H1 (cell line): Measurements from ENCODE around the gene ZNF488. TPM values are rescaled to one million over a fixed set of nuclear protein-coding genes. Genes with fewer than 3 reads are reported as not detected.

Source experiments
- CEBPB ChIP-seq: IDR thresholded peaks from 2 replicates; pipeline ENCODE4 v1.6.1; 2012; ENCODE audit warnings: low read depth, low read length
- CTCF ChIP-seq, 3 experiments: IDR thresholded peaks; 1 replicate in 2 of 3; 2 replicates in 1 of 3; pipeline versions ENCODE4 v1.5.1 to v1.6.1; 2011; ENCODE audit warnings: low read length in 3 of 3, mild to moderate bottlenecking in 3 of 3, inconsistent platforms in 2 of 3, low read depth in 1 of 3, moderate library complexity in 1 of 3; ENCODE audit not compliant: insufficient read depth in 1 of 3; ENCODE audit errors: control extremely low read depth in 1 of 3
- MAFK ChIP-seq: IDR thresholded peaks from 2 replicates; pipeline ENCODE4 v1.6.1; 2012; ENCODE audit warnings: low read depth, mild to moderate bottlenecking, improper control_type of control experiment, low read length
- SIX5 ChIP-seq: IDR thresholded peaks from 2 replicates; pipeline ENCODE4 v1.6.1; 2011; ENCODE audit warnings: mild to moderate bottlenecking, low read depth, low read length
- TAF1 ChIP-seq: IDR thresholded peaks from 2 replicates; pipeline ENCODE4 v1.6.1; 2011; ENCODE audit warnings: mild to moderate bottlenecking, low read depth, low read length
- TBP ChIP-seq: IDR thresholded peaks from 2 replicates; pipeline ENCODE4 v1.6.1; 2011; ENCODE audit warnings: low read depth, low read length, improper control_type of control experiment
- polyA plus RNA-seq, 7 experiments: library from polyadenylated mRNA; depleted of rRNA in 3 of 7; stranded (reverse) in 5 of 7; unstranded in 2 of 7; fragments of >200 nt in 5 of 7; fragments of 200-250 nt in 2 of 7; gene quantifications; 1 replicate in 5 of 7; 2 replicates in 1 of 7; 4 replicates in 1 of 7; pipeline versions ENCODE4 v1.2.1 to v1.2.3, GENCODE V29; 2011 to 2013; ENCODE audit warnings: missing spikeins in 2 of 7, mixed read lengths in 2 of 7
- total RNA-seq: library from RNA; stranded (reverse); fragmentation: NEBNext Ultra II Directional; extraction: Animal tissue kit (Norgen Biotek cat#: 25700); gene quantifications from 2 replicates; pipeline ENCODE4 v1.2.1, GENCODE V29; 2021
- TF ChIP-seq, protein P1 (sequence below): fragments of 300-600 bp; sonication (generic); IDR thresholded peaks from 2 replicates; pipeline ENCODE4 v1.7.1; 2012; ENCODE audit warnings: low read length, moderate library complexity, mild to moderate bottlenecking, inconsistent platforms; ENCODE audit not compliant: insufficient replicate concordance
- TF ChIP-seq, protein P2 (sequence below): IDR thresholded peaks from 2 replicates; pipeline ENCODE4 v1.6.1; 2012; ENCODE audit warnings: inconsistent platforms

ZNF488 gene
- total and polyA plus RNA-seq, 2 of the 8 experiments (the other 6 are each of a cell fraction or from before 2014, with no cell fraction given) = 7.9 to 11.4 TPM

DNA sequence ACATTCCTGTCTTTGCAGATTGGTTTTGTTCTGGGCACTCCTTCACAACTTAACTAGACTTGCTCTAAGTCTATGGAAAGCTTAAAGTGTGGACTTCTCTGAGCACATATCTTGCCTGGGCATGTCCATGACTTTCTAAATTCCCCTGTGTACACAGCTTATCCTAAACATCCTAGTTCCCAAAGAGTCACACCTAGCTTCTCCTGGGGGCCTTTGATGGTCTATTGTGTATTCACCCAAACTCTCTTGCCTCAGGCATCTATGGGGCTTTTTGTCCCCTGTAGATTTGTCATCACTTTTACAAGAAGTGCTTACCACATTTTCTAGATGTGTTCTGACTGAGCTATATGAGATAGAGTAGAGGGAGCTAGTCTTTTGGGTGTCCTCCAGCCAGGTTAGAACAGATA is 12.2 kb upstream of the ZNF488 start (continued):
- TF ChIP-seq CTCF (IDR thresholded peaks at IDR 0.05; ENCODE audit: control extremely low read depth in 1 of 3, insufficient read depth in 1 of 3, low read depth in 1 of 3, low read length in 3 of 3) (no peak), TBP (no peak), TAF1 (no peak), MAFK (no peak), CEBPB (no peak), SIX5 (no peak)
- TF ChIP-seq, protein P1, sequence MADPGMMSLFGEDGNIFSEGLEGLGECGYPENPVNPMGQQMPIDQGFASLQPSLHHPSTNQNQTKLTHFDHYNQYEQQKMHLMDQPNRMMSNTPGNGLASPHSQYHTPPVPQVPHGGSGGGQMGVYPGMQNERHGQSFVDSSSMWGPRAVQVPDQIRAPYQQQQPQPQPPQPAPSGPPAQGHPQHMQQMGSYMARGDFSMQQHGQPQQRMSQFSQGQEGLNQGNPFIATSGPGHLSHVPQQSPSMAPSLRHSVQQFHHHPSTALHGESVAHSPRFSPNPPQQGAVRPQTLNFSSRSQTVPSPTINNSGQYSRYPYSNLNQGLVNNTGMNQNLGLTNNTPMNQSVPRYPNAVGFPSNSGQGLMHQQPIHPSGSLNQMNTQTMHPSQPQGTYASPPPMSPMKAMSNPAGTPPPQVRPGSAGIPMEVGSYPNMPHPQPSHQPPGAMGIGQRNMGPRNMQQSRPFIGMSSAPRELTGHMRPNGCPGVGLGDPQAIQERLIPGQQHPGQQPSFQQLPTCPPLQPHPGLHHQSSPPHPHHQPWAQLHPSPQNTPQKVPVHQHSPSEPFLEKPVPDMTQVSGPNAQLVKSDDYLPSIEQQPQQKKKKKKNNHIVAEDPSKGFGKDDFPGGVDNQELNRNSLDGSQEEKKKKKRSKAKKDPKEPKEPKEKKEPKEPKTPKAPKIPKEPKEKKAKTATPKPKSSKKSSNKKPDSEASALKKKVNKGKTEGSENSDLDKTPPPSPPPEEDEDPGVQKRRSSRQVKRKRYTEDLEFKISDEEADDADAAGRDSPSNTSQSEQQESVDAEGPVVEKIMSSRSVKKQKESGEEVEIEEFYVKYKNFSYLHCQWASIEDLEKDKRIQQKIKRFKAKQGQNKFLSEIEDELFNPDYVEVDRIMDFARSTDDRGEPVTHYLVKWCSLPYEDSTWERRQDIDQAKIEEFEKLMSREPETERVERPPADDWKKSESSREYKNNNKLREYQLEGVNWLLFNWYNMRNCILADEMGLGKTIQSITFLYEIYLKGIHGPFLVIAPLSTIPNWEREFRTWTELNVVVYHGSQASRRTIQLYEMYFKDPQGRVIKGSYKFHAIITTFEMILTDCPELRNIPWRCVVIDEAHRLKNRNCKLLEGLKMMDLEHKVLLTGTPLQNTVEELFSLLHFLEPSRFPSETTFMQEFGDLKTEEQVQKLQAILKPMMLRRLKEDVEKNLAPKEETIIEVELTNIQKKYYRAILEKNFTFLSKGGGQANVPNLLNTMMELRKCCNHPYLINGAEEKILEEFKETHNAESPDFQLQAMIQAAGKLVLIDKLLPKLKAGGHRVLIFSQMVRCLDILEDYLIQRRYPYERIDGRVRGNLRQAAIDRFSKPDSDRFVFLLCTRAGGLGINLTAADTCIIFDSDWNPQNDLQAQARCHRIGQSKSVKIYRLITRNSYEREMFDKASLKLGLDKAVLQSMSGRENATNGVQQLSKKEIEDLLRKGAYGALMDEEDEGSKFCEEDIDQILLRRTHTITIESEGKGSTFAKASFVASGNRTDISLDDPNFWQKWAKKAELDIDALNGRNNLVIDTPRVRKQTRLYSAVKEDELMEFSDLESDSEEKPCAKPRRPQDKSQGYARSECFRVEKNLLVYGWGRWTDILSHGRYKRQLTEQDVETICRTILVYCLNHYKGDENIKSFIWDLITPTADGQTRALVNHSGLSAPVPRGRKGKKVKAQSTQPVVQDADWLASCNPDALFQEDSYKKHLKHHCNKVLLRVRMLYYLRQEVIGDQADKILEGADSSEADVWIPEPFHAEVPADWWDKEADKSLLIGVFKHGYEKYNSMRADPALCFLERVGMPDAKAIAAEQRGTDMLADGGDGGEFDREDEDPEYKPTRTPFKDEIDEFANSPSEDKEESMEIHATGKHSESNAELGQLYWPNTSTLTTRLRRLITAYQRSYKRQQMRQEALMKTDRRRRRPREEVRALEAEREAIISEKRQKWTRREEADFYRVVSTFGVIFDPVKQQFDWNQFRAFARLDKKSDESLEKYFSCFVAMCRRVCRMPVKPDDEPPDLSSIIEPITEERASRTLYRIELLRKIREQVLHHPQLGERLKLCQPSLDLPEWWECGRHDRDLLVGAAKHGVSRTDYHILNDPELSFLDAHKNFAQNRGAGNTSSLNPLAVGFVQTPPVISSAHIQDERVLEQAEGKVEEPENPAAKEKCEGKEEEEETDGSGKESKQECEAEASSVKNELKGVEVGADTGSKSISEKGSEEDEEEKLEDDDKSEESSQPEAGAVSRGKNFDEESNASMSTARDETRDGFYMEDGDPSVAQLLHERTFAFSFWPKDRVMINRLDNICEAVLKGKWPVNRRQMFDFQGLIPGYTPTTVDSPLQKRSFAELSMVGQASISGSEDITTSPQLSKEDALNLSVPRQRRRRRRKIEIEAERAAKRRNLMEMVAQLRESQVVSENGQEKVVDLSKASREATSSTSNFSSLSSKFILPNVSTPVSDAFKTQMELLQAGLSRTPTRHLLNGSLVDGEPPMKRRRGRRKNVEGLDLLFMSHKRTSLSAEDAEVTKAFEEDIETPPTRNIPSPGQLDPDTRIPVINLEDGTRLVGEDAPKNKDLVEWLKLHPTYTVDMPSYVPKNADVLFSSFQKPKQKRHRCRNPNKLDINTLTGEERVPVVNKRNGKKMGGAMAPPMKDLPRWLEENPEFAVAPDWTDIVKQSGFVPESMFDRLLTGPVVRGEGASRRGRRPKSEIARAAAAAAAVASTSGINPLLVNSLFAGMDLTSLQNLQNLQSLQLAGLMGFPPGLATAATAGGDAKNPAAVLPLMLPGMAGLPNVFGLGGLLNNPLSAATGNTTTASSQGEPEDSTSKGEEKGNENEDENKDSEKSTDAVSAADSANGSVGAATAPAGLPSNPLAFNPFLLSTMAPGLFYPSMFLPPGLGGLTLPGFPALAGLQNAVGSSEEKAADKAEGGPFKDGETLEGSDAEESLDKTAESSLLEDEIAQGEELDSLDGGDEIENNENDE = no peak
- TF ChIP-seq, protein P2, sequence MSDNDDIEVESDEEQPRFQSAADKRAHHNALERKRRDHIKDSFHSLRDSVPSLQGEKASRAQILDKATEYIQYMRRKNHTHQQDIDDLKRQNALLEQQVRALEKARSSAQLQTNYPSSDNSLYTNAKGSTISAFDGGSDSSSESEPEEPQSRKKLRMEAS = no peak
- TF ChIP-seq, all 59 proteins: peak for 0
